H9 (cell line): ENCODE measurements around the gene ANGPTL8. TPM values are rescaled to one million over a fixed set of nuclear protein-coding genes. Genes with fewer than 3 reads are reported as not detected.

ENCODE experiments used
- DNase-seq: peaks from one replicate; pipeline ENCODE4 v3.0.0-alpha.2; 2017
- H2AFZ ChIP-seq: one replicate; pipeline ENCODE4 v1.6.1; 2013; ENCODE audit warnings: mild to moderate bottlenecking, low read length, control low read depth, moderate library complexity
- H2AK5ac ChIP-seq: 2 replicates; pipeline ENCODE4 v1.6.1; 2013; ENCODE audit warnings: low read length, control low read depth, mixed read lengths; ENCODE audit not compliant: insufficient read length
- H2BK120ac ChIP-seq: one replicate; pipeline ENCODE4 v1.6.1; 2013; ENCODE audit warnings: low read depth, mild to moderate bottlenecking, low read length, control low read depth, inconsistent platforms; ENCODE audit not compliant: poor library complexity, severe bottlenecking
- H2BK12ac ChIP-seq: 2 replicates; pipeline ENCODE4 v1.6.1; 2013; ENCODE audit warnings: low read length, control low read depth, mixed read lengths, low read depth; ENCODE audit not compliant: insufficient read length
- H2BK15ac ChIP-seq: 2 replicates; pipeline ENCODE4 v1.6.1; 2013; ENCODE audit warnings: low read depth, low read length, control low read depth
- H2BK20ac ChIP-seq: one replicate; pipeline ENCODE4 v1.6.1; 2013; ENCODE audit warnings: low read depth, mild to moderate bottlenecking, low read length, control low read depth, inconsistent platforms; ENCODE audit not compliant: poor library complexity, severe bottlenecking
- H2BK5ac ChIP-seq: 2 replicates; pipeline ENCODE4 v1.6.1; 2013; ENCODE audit warnings: low read length, control low read depth, mixed read lengths; ENCODE audit not compliant: insufficient read length
- H3K14ac ChIP-seq: 2 replicates; pipeline ENCODE4 v1.6.1; 2013; ENCODE audit warnings: low read length, control low read depth; ENCODE audit not compliant: insufficient read depth
- H3K18ac ChIP-seq: 2 replicates; pipeline ENCODE4 v1.6.1; 2013; ENCODE audit warnings: low read depth, mild to moderate bottlenecking, mixed read lengths, low read length, control low read depth; ENCODE audit not compliant: insufficient read length
- H3K23ac ChIP-seq: 2 replicates; pipeline ENCODE4 v1.6.1; 2013; ENCODE audit warnings: low read length, control low read depth, mixed read lengths, low read depth; ENCODE audit not compliant: insufficient read length
- H3K23me2 ChIP-seq: 2 replicates; pipeline ENCODE4 v1.6.1; 2013; ENCODE audit warnings: low read depth, mild to moderate bottlenecking, mixed read lengths, low read length, control low read depth; ENCODE audit not compliant: insufficient read length, poor library complexity, severe bottlenecking
- H3K27ac ChIP-seq: 2 replicates; pipeline ENCODE4 v1.5.1; 2013; ENCODE audit warnings: low read length, control low read depth, mixed read lengths, low read depth; ENCODE audit not compliant: insufficient read length
- H3K27me3 ChIP-seq: 2 replicates; pipeline ENCODE4 v1.6.1; 2013; ENCODE audit warnings: low read length, control low read depth, inconsistent platforms; ENCODE audit not compliant: insufficient read depth
- H3K4ac ChIP-seq: 2 replicates; pipeline ENCODE4 v1.6.1; 2013; ENCODE audit warnings: low read depth, mild to moderate bottlenecking, control low read depth, inconsistent platforms, low read length, moderate library complexity
- H3K4me1 ChIP-seq: 2 replicates; pipeline ENCODE4 v1.6.1; 2013; ENCODE audit warnings: low read length, control low read depth, inconsistent platforms; ENCODE audit not compliant: insufficient read depth
- H3K4me2 ChIP-seq: 2 replicates; pipeline ENCODE4 v1.6.1; 2013; ENCODE audit warnings: low read length, control low read depth, mixed read lengths; ENCODE audit not compliant: insufficient read length, insufficient read depth
- H3K56ac ChIP-seq: 2 replicates; pipeline ENCODE4 v1.6.1; 2013; ENCODE audit warnings: low read depth, mild to moderate bottlenecking, mixed read lengths, low read length, control low read depth; ENCODE audit not compliant: insufficient read length
- H3K79me1 ChIP-seq: 2 replicates; pipeline ENCODE4 v1.6.1; 2013; ENCODE audit warnings: low read depth, mild to moderate bottlenecking, moderate library complexity, low read length, control low read depth, inconsistent platforms; ENCODE audit not compliant: insufficient read depth, poor library complexity, severe bottlenecking
- H3K79me2 ChIP-seq: 2 replicates; pipeline ENCODE4 v1.6.1; 2013; ENCODE audit warnings: low read length, control low read depth, inconsistent platforms; ENCODE audit not compliant: insufficient read depth
- H3K9ac ChIP-seq: 2 replicates; pipeline ENCODE4 v1.6.1; 2013; ENCODE audit warnings: low read length, control low read depth, mixed read lengths; ENCODE audit not compliant: insufficient read length; ENCODE audit errors: extremely low read depth
- H3K9me3 ChIP-seq: one replicate; pipeline ENCODE4 v1.6.1; 2013; ENCODE audit warnings: low read depth, low read length, inconsistent platforms; ENCODE audit not compliant: control insufficient read depth
- H3T11ph ChIP-seq: one replicate; pipeline ENCODE4 v1.6.1; 2013; ENCODE audit warnings: mild to moderate bottlenecking, low read length, control low read depth, inconsistent platforms
- H4K20me1 ChIP-seq: one replicate; pipeline ENCODE4 v1.6.1; 2013; ENCODE audit not compliant: control insufficient read depth, insufficient read length, insufficient read depth
- H4K5ac ChIP-seq: 2 replicates; pipeline ENCODE4 v1.6.1; 2013; ENCODE audit warnings: low read depth, mild to moderate bottlenecking, mixed read lengths, low read length, control low read depth; ENCODE audit not compliant: insufficient read length
- H4K8ac ChIP-seq: replicated peaks from 2 replicates; pipeline ENCODE4 v1.6.1; 2013; ENCODE audit warnings: low read length, control low read depth, mixed read lengths, low read depth; ENCODE audit not compliant: insufficient read length
- H4K91ac ChIP-seq: 2 replicates; pipeline ENCODE4 v1.6.1; 2013; ENCODE audit warnings: low read depth, mild to moderate bottlenecking, moderate library complexity, mixed read lengths, low read length, control low read depth; ENCODE audit not compliant: insufficient read length
- H3K27ac Mint-ChIP-seq, 3 experiments: 2 replicates in 2 of 3; 3 replicates in 1 of 3; pipeline ENCODE4 v1.8.0; 2020 to 2021; ENCODE audit warnings: mixed read lengths in 3 of 3, mild to moderate bottlenecking in 1 of 3, moderate library complexity in 1 of 3
- H3K27me3 Mint-ChIP-seq: 2 replicates; pipeline ENCODE4 v1.8.0; 2021; ENCODE audit warnings: low read depth, mild to moderate bottlenecking, moderate library complexity, mixed read lengths
- H3K36me3 Mint-ChIP-seq, 3 experiments: 2 replicates in 2 of 3; 3 replicates in 1 of 3; pipeline ENCODE4 v1.8.0; 2020 to 2021; ENCODE audit warnings: low read depth in 3 of 3, mixed read lengths in 3 of 3; ENCODE audit not compliant: insufficient read depth in 1 of 3
- H3K4me1 Mint-ChIP-seq, 2 experiments: 2 replicates each; pipeline ENCODE4 v1.8.0; 2020; ENCODE audit warnings: mixed read lengths in 2 of 2
- H3K4me3 Mint-ChIP-seq, 2 experiments: 2 replicates in 1 of 2; 3 replicates in 1 of 2; pipeline ENCODE4 v1.8.0; 2020 to 2021; ENCODE audit warnings: mild to moderate bottlenecking in 2 of 2, mixed read lengths in 2 of 2, moderate library complexity in 1 of 2
- H3K9me3 Mint-ChIP-seq, 2 experiments: 2 replicates in 1 of 2; 3 replicates in 1 of 2; pipeline ENCODE4 v1.8.0; 2020; ENCODE audit warnings: mild to moderate bottlenecking in 2 of 2, mixed read lengths in 2 of 2, moderate library complexity in 1 of 2
- CTCF ChIP-seq: fragments of 200-600 bp; sonication (generic); conservative IDR thresholded peaks from 3 replicates; pipeline ENCODE4 v1.8.0; 2021; ENCODE audit warnings: antibody characterized with exemption, mild to moderate bottlenecking
- WGBS: extraction: QIAGEN DNeasy Blood & Tissue Kit; methylation state at CpG from one replicate; pipeline ENCODE4 v1.1.7; 2013; ENCODE audit warnings: missing lambda C conversion rate, low lambda C conversion rate, mixed read lengths; ENCODE audit not compliant: insufficient read length; ENCODE audit errors: extremely low coverage; 5-methylcytosine and 5-hydroxymethylcytosine counted together
- total RNA-seq: library from RNA; stranded (reverse); gene quantifications from 2 replicates; pipeline ENCODE4 v1.2.1, GENCODE V29; 2021

The ANGPTL8 gene
- total RNA-seq, 1 experiment from 2014 or later: not detected

- Histone ChIP-seq H2BK15ac (no peak overlapping the region), H2AK5ac (no peak overlapping the region), H4K5ac (no peak overlapping the region), H3K4ac (no peak overlapping the region), H3K23me2 (no peaks in the 10 kb centered on the region), H3K79me2 (no peaks in the 10 kb centered on the region), H2BK12ac (no peak overlapping the region), H3K23ac (no peak overlapping the region), H4K91ac (no peak overlapping the region), H3K4me2 (no peak overlapping the region), H3K9ac (no peak overlapping the region), H3K27ac (no peak overlapping the region), H3K27me3 (no peaks in the 10 kb centered on the region), H2BK20ac (no peak overlapping the region), H4K20me1 (no peaks in the 10 kb centered on the region), H2AFZ (no peak overlapping the region), H3K9me3 (no peaks in the 10 kb centered on the region), H3K56ac (no peak overlapping the region), H3K18ac (no peak overlapping the region), H2BK120ac (no peak overlapping the region), H4K8ac (no peak overlapping the region), H3T11ph (no peak overlapping the region), H2BK5ac (no peak overlapping the region), H3K79me1 (no peaks in the 10 kb centered on the region), H3K14ac (no peak overlapping the region), H3K4me1 (no peaks in the 10 kb centered on the region)
- no peak for TF ChIP-seq CTCF
- Mint-ChIP-seq H3K27me3 (no peaks in the 10 kb centered on the region; the same call in 1 of the 2 replicates), H3K36me3 (no peaks in the 10 kb centered on the region; a peak in 2 of 7 replicates), H3K4me1 (peaks cover 3 to 12% of the 10 kb centered on the region in 2 experiments), H3K27ac (no peak overlapping the region), H3K9me3 (no peaks in the 10 kb centered on the region), H3K4me3 (no peak overlapping the region)
- DNase-seq: no peak
- WGBS: no CpG with 5 or more reads among the region's 7 CpGs
Measured at GRCh38 chr19:11291415-11291814, 52.0 kb downstream of the ANGPTL8 start.

Other genes starting within 250 kb of the ANGPTL8 start
- gene LDLR, start 150.2 kb upstream of the ANGPTL8 start, total RNA-seq: 81.3 and 92.7 TPM in 2 replicates
- gene SPC24, start 83.8 kb upstream of the ANGPTL8 start, total RNA-seq: 50.8 and 51.5 TPM in 2 replicates
- 42.0 and 44.0 TPM in 2 replicates for gene KANK2, start 42.1 kb upstream of the ANGPTL8 start, total RNA-seq
- gene DOCK6, start 22.9 kb downstream of the ANGPTL8 start, total RNA-seq: 57.9 and 59.4 TPM in 2 replicates
- gene TSPAN16, start 56.5 kb downstream of the ANGPTL8 start, total RNA-seq: not detected in 2 replicates
- gene RAB3D, start 100.0 kb downstream of the ANGPTL8 start, total RNA-seq: 29.4 and 32.8 TPM in 2 replicates
- 69.7 and 73.1 TPM in 2 replicates for gene TMEM205, start 106.6 kb downstream of the ANGPTL8 start, total RNA-seq
- gene CCDC159, start 106.9 kb downstream of the ANGPTL8 start, total RNA-seq: 5.7 and 5.8 TPM in 2 replicates
- gene PLPPR2, start 115.8 kb downstream of the ANGPTL8 start, total RNA-seq: 6.1 and 8.0 TPM in 2 replicates
- 3.8 and 5.2 TPM in 2 replicates for gene SWSAP1, start 135.0 kb downstream of the ANGPTL8 start, total RNA-seq
- 8.9 and 9.3 TPM in 2 replicates for gene EPOR, start 144.7 kb downstream of the ANGPTL8 start, total RNA-seq
- 58.5 and 65.9 TPM in 2 replicates for gene RGL3, start 179.7 kb downstream of the ANGPTL8 start, total RNA-seq
- 2.2 and 2.5 TPM in 2 replicates for gene ODAD3, start 195.5 kb downstream of the ANGPTL8 start, total RNA-seq
- gene PRKCSH, start 196.0 kb downstream of the ANGPTL8 start, total RNA-seq: 431 and 437 TPM in 2 replicates
- 1.2 and 1.4 TPM in 2 replicates for gene ELAVL3, start 241.4 kb downstream of the ANGPTL8 start, total RNA-seq